Measurements from ENCODE around the gene VAC14.

DNA sequence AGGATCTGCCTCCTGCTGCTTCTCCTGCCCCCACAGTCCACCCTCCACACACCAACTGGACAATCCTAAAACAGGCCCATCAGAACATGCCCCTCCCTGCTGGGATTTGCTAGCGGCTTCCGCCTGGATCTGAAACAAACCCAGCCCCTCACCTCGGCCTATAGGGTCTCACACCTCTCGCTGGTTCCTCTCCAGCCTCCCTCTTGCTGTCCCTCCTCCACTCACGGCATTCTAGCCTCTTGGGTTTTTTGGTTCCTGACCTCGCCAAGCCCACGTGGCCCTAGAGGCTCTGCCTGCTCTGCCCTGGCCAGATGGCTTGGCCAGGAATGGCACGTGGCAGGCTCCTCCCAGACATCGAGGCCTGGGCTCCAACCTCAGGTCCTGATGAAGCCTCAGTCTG, 99.4 kb downstream of the VAC14 start:
- TF ChIP-seq, protein P1, sequence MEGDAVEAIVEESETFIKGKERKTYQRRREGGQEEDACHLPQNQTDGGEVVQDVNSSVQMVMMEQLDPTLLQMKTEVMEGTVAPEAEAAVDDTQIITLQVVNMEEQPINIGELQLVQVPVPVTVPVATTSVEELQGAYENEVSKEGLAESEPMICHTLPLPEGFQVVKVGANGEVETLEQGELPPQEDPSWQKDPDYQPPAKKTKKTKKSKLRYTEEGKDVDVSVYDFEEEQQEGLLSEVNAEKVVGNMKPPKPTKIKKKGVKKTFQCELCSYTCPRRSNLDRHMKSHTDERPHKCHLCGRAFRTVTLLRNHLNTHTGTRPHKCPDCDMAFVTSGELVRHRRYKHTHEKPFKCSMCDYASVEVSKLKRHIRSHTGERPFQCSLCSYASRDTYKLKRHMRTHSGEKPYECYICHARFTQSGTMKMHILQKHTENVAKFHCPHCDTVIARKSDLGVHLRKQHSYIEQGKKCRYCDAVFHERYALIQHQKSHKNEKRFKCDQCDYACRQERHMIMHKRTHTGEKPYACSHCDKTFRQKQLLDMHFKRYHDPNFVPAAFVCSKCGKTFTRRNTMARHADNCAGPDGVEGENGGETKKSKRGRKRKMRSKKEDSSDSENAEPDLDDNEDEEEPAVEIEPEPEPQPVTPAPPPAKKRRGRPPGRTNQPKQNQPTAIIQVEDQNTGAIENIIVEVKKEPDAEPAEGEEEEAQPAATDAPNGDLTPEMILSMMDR (IDR thresholded peaks at IDR 0.05) = no peak
- TF ChIP-seq EP300 (IDR thresholded peaks at IDR 0.05) = no peak
- no peak for TF ChIP-seq POLR2A (IDR thresholded peaks at IDR 0.05)
- no peak for TF ChIP-seq POLR2AphosphoS5 (IDR thresholded peaks at IDR 0.05)

Measured in stomach (tissue), 4 donors.